H1 (cell line): ENCODE results near the gene CLDN3. TPM values are rescaled to one million over a fixed set of nuclear protein-coding genes. Genes with fewer than 3 reads are reported as not detected.

Source experiments
- CTCF ChIA-PET: fragments of 300-600 bp; sonication (Branson Sonifier 250); formaldehyde crosslinking; loops from one replicate; lab custom pipeline; 2021; ENCODE audit not compliant: partially characterized antibody; lab: Charles Lee
- POLR2A ChIA-PET: fragments of 300-600 bp; sonication (Branson Sonifier 250); formaldehyde crosslinking; loops from one replicate; lab custom pipeline; 2021; ENCODE audit warnings: inconsistent platforms; ENCODE audit not compliant: partially characterized antibody; lab: Charles Lee
- DNase-seq, 2 experiments: peaks; one replicate each; pipeline versions ENCODE4 v3.0.0 to v3.0.0-alpha.2; 2010 to 2022; ENCODE audit warnings: low spot score in 2 of 2, low read depth in 1 of 2, mixed read lengths in 1 of 2
- FAIRE-seq: peaks from 2 replicates; lab custom pipeline; 2011; peaks lifted over from hg19 to GRCh38; lab: Jason Lieb, UNC
- H2AFZ ChIP-seq: 2 replicates; pipeline ENCODE4 v1.8.1; 2012; ENCODE audit warnings: low read length, inconsistent platforms
- H2AK5ac ChIP-seq: 2 replicates; pipeline ENCODE4 v1.6.1; 2013; ENCODE audit warnings: low read depth, low read length
- H2BK120ac ChIP-seq: replicated peaks from 2 replicates; pipeline ENCODE3; 2013; ENCODE audit warnings: low read depth, low read length, inconsistent platforms
- H2BK12ac ChIP-seq: 2 replicates; pipeline ENCODE4 v1.6.1; 2013; ENCODE audit warnings: low read depth, low read length
- H2BK15ac ChIP-seq: 2 replicates; pipeline ENCODE4 v1.6.1; 2013; ENCODE audit warnings: low read length
- H2BK20ac ChIP-seq: 2 replicates; pipeline ENCODE4 v1.6.1; 2013; ENCODE audit warnings: low read length
- H2BK5ac ChIP-seq: 2 replicates; pipeline ENCODE4 v1.6.1; 2013; ENCODE audit warnings: low read depth, low read length
- H3K14ac ChIP-seq: 2 replicates; pipeline ENCODE4 v1.6.1; 2013; ENCODE audit warnings: inconsistent platforms; ENCODE audit not compliant: insufficient read length
- H3K18ac ChIP-seq: 2 replicates; pipeline ENCODE4 v1.6.1; 2013; ENCODE audit warnings: low read length; ENCODE audit errors: extremely low read depth
- H3K23ac ChIP-seq: 2 replicates; pipeline ENCODE4 v1.6.1; 2013; ENCODE audit warnings: inconsistent platforms; ENCODE audit not compliant: insufficient read length
- H3K23me2 ChIP-seq: 2 replicates; pipeline ENCODE4 v1.6.1; 2013; ENCODE audit warnings: low read depth, low read length
- H3K27ac ChIP-seq: 2 replicates; pipeline ENCODE4 v1.6.1; 2011; ENCODE audit warnings: low read depth, low read length, inconsistent platforms
- H3K27me3 ChIP-seq, 4 experiments: replicated peaks in 1 of 4; 1 replicate in 1 of 4; 2 replicates in 3 of 4; pipeline versions ENCODE4 v1.6.1 to v1.8.1; 2011 to 2013; ENCODE audit warnings: low read length in 3 of 4, mild to moderate bottlenecking in 3 of 4, inconsistent platforms in 2 of 4, mixed read lengths in 2 of 4, moderate library complexity in 1 of 4; ENCODE audit not compliant: control insufficient read depth in 3 of 4, insufficient read depth in 3 of 4; ENCODE audit errors: extremely low read depth in 1 of 4
- H3K36me3 ChIP-seq, 4 experiments: 2 replicates each; pipeline versions ENCODE4 v1.6.1 to v1.8.1; 2011 to 2013; ENCODE audit warnings: mild to moderate bottlenecking in 4 of 4, low read length in 3 of 4, moderate library complexity in 2 of 4, control low read depth in 1 of 4, inconsistent platforms in 1 of 4; ENCODE audit not compliant: insufficient read depth in 4 of 4, control insufficient read depth in 2 of 4
- H3K4ac ChIP-seq: replicated peaks from 2 replicates; pipeline ENCODE3; 2013; ENCODE audit warnings: low read length, low read depth, mixed read lengths, inconsistent platforms; ENCODE audit not compliant: insufficient read length
- H3K4me1 ChIP-seq, 4 experiments: replicated peaks in 1 of 4; 1 replicate in 1 of 4; 2 replicates in 3 of 4; pipeline versions ENCODE4 v1.6.1 to v1.8.1; 2011 to 2013; ENCODE audit warnings: low read length in 3 of 4, inconsistent platforms in 2 of 4, mixed read lengths in 1 of 4; ENCODE audit not compliant: insufficient read depth in 4 of 4, control insufficient read depth in 3 of 4
- H3K4me2 ChIP-seq, 2 experiments: 2 replicates each; pipeline versions ENCODE4 v1.6.1 to v1.8.1; 2011 to 2013; ENCODE audit warnings: low read depth in 2 of 2, low read length in 2 of 2, control low read depth in 1 of 2, inconsistent platforms in 1 of 2, mild to moderate bottlenecking in 1 of 2; ENCODE audit not compliant: insufficient read depth in 1 of 2
- H3K4me3 ChIP-seq, 4 experiments: fragments of 200-600, 300-600 bp in 1 of 4; sonication (generic), shearing (Covaris generic), sonication (Bioruptor Twin) in 1 of 4; 2 replicates each; pipeline versions ENCODE4 v1.5.1 to v1.8.1; 2011 to 2016; ENCODE audit warnings: low read length in 4 of 4, low read depth in 3 of 4, control low read depth in 2 of 4, inconsistent platforms in 2 of 4, mild to moderate bottlenecking in 2 of 4, mixed read lengths in 1 of 4, moderate library complexity in 1 of 4; ENCODE audit not compliant: insufficient read depth in 2 of 4; ENCODE audit errors: extremely low read depth in 1 of 4
- H3K56ac ChIP-seq: replicated peaks from 2 replicates; pipeline ENCODE3; 2013; ENCODE audit warnings: low read depth, mild to moderate bottlenecking, mixed read lengths, low read length, inconsistent platforms; ENCODE audit not compliant: insufficient read length
- H3K79me1 ChIP-seq: 2 replicates; pipeline ENCODE4 v1.6.1; 2013; ENCODE audit warnings: low read depth, low read length, control low read depth
- H3K79me2 ChIP-seq, 2 experiments: 2 replicates each; pipeline versions ENCODE4 v1.6.1 to v1.8.1; 2012 to 2013; ENCODE audit warnings: low read length in 2 of 2, mild to moderate bottlenecking in 2 of 2, inconsistent platforms in 1 of 2; ENCODE audit not compliant: insufficient read depth in 2 of 2, control insufficient read depth in 1 of 2
- H3K9ac ChIP-seq, 4 experiments: replicated peaks in 1 of 4; 1 replicate in 1 of 4; 2 replicates in 3 of 4; pipeline versions ENCODE4 v1.6.1 to v1.8.1; 2011 to 2013; ENCODE audit warnings: low read depth in 3 of 4, low read length in 3 of 4, control low read depth in 2 of 4, mild to moderate bottlenecking in 2 of 4, moderate library complexity in 2 of 4, inconsistent platforms in 1 of 4; ENCODE audit errors: extremely low read depth in 1 of 4
- H3K9me3 ChIP-seq, 2 experiments: 2 replicates each; pipeline versions ENCODE4 v1.6.1 to v1.8.1; 2012 to 2013; ENCODE audit warnings: mild to moderate bottlenecking in 2 of 2, moderate library complexity in 2 of 2, control low read depth in 1 of 2, inconsistent platforms in 1 of 2, low read depth in 1 of 2, low read length in 1 of 2, mixed read lengths in 1 of 2; ENCODE audit not compliant: insufficient read depth in 2 of 2
- H4K20me1 ChIP-seq, 2 experiments: replicated peaks in 1 of 2; 2 replicates each; pipeline versions ENCODE3 to v1.8.1; 2011 to 2013; ENCODE audit warnings: inconsistent platforms in 2 of 2, low read length in 2 of 2, mild to moderate bottlenecking in 1 of 2; ENCODE audit not compliant: insufficient read depth in 2 of 2, control insufficient read depth in 1 of 2
- H4K5ac ChIP-seq: 2 replicates; pipeline ENCODE4 v1.6.1; 2013; ENCODE audit warnings: low read length, low read depth, mixed read lengths, inconsistent platforms; ENCODE audit not compliant: insufficient read length
- H4K8ac ChIP-seq: 2 replicates; pipeline ENCODE4 v1.8.0; 2013; ENCODE audit warnings: mild to moderate bottlenecking, moderate library complexity, low read length, inconsistent platforms; ENCODE audit not compliant: insufficient read depth; ENCODE audit errors: extremely low read depth
- H4K91ac ChIP-seq: replicated peaks from 2 replicates; pipeline ENCODE3; 2013; ENCODE audit warnings: low read length, mixed read lengths, inconsistent platforms; ENCODE audit not compliant: insufficient read length
- BACH1 ChIP-seq: IDR thresholded peaks from 2 replicates; pipeline ENCODE4 v1.6.1; 2012; ENCODE audit warnings: low read length, improper control_type of control experiment
- CEBPB ChIP-seq: IDR thresholded peaks from 2 replicates; pipeline ENCODE4 v1.6.1; 2012; ENCODE audit warnings: low read depth, low read length
- CHD1 ChIP-seq: IDR thresholded peaks from 2 replicates; pipeline ENCODE4 v1.6.1; 2012; ENCODE audit warnings: low read depth, low read length, improper control_type of control experiment
- CHD2 ChIP-seq: IDR thresholded peaks from 2 replicates; pipeline ENCODE4 v1.6.1; 2012; ENCODE audit warnings: low read length, improper control_type of control experiment
- CTCF ChIP-seq, 3 experiments: IDR thresholded peaks; 1 replicate in 2 of 3; 2 replicates in 1 of 3; pipeline versions ENCODE4 v1.5.1 to v1.6.1; 2011; ENCODE audit warnings: low read length in 3 of 3, mild to moderate bottlenecking in 3 of 3, inconsistent platforms in 2 of 3, low read depth in 1 of 3, moderate library complexity in 1 of 3; ENCODE audit not compliant: insufficient read depth in 1 of 3; ENCODE audit errors: control extremely low read depth in 1 of 3
- EZH2 ChIP-seq: fragments of 200-600 bp; sonication (generic); IDR thresholded peaks from 2 replicates; pipeline ENCODE4 v1.7.1; 2012; ENCODE audit warnings: low read depth, mild to moderate bottlenecking, moderate library complexity, low read length, inconsistent platforms; ENCODE audit not compliant: severe bottlenecking
- MAFK ChIP-seq: IDR thresholded peaks from 2 replicates; pipeline ENCODE4 v1.6.1; 2012; ENCODE audit warnings: low read depth, mild to moderate bottlenecking, improper control_type of control experiment, low read length
- SIN3A ChIP-seq, 2 experiments: IDR thresholded peaks in 1 of 2; conservative IDR thresholded peaks in 1 of 2; 2 replicates each; pipeline ENCODE4 v1.6.1; 2011 to 2012; ENCODE audit warnings: low read length in 2 of 2, improper control_type of control experiment in 1 of 2, low read depth in 1 of 2, mild to moderate bottlenecking in 1 of 2
- SIX5 ChIP-seq: IDR thresholded peaks from 2 replicates; pipeline ENCODE4 v1.6.1; 2011; ENCODE audit warnings: mild to moderate bottlenecking, low read depth, low read length
- SP2 ChIP-seq: IDR thresholded peaks from 2 replicates; pipeline ENCODE4 v1.6.1; 2012; ENCODE audit warnings: mild to moderate bottlenecking, low read length, inconsistent platforms
- SP4 ChIP-seq: IDR thresholded peaks from 2 replicates; pipeline ENCODE4 v1.6.1; 2012; ENCODE audit warnings: low read length, inconsistent platforms
- WGBS, 2 experiments: shearing (Covaris generic) in 1 of 2; methylation state at CpG; one replicate each; pipeline versions ENCODE4 v1.1.6 to v1.1.7; 2013 to 2015; ENCODE audit warnings: low lambda C conversion rate in 2 of 2, mixed read lengths in 2 of 2, inconsistent platforms in 1 of 2, low coverage in 1 of 2, missing lambda C conversion rate in 1 of 2; ENCODE audit not compliant: insufficient replicate concordance in 2 of 2, insufficient coverage in 1 of 2, insufficient read length in 1 of 2; ENCODE audit errors: extremely low coverage in 1 of 2, missing lambda C conversion rate in 1 of 2; 5-methylcytosine and 5-hydroxymethylcytosine counted together
- polyA plus RNA-seq, 7 experiments: library from polyadenylated mRNA; depleted of rRNA in 3 of 7; stranded (reverse) in 5 of 7; unstranded in 2 of 7; fragments of >200 nt in 5 of 7; fragments of 200-250 nt in 2 of 7; gene quantifications; 1 replicate in 5 of 7; 2 replicates in 1 of 7; 4 replicates in 1 of 7; pipeline versions ENCODE4 v1.2.1 to v1.2.3, GENCODE V29; 2011 to 2013; ENCODE audit warnings: missing spikeins in 2 of 7, mixed read lengths in 2 of 7
- total RNA-seq: library from RNA; stranded (reverse); fragmentation: NEBNext Ultra II Directional; extraction: Animal tissue kit (Norgen Biotek cat#: 25700); gene quantifications from 2 replicates; pipeline ENCODE4 v1.2.1, GENCODE V29; 2021

CLDN3 gene
- total and polyA plus RNA-seq, 2 of the 8 experiments (the other 6 are each of a cell fraction or from before 2014, with no cell fraction given), result 19.1 to 65.2 TPM

GRCh38 chr7:73789051-73789450 lies 19.0 kb upstream of the CLDN3 start:
- no peaks in the 10 kb centered on the region for H3K36me3 ChIP-seq
- H3K23ac ChIP-seq, result no peak overlapping the region
- H3K27me3 ChIP-seq, result no peaks in the 10 kb centered on the region
- DNase-seq (no peak), FAIRE-seq (no peak)
- H3K9ac ChIP-seq, result no peak overlapping the region
- 95% methylated on average over 4 of the region's 4 CpGs; no CpG with 5 or more reads in 1 of the 2 experiments for WGBS, 2 experiments
- no peak overlapping the region for H4K91ac ChIP-seq
- no peaks in the 10 kb centered on the region for H4K20me1 ChIP-seq
- no peak overlapping the region for H4K5ac ChIP-seq
- H3K4me3 ChIP-seq, result no peak overlapping the region
- no peak overlapping the region for H2BK12ac ChIP-seq
- no peaks in the 10 kb centered on the region for H3K23me2 ChIP-seq
- no peak overlapping the region for H3K18ac ChIP-seq
- H3K27ac ChIP-seq, result no peak overlapping the region
- H3K56ac ChIP-seq, result no peak overlapping the region
- H3K9me3 ChIP-seq, result peaks cover 0 to 4% of the 10 kb centered on the region in 2 experiments; a peak in 1 of 4 replicates
- H2BK120ac ChIP-seq, result no peak overlapping the region
- no peak overlapping the region for H2BK5ac ChIP-seq
- no peak overlapping the region for H2BK15ac ChIP-seq
- peaks cover 0 to 2% (median 0%) of the 10 kb centered on the region in 4 experiments; a peak in 1 of 7 replicates for H3K4me1 ChIP-seq
- ChIA-PET CTCF (interaction anchor here (0.7 kb wide), 1 partner anchor 22 kb away, joined by 3 read pairs; no protein-coding TSS in a partner anchor), POLR2A (no interaction called here)
- no peaks in the 10 kb centered on the region for H3K79me1 ChIP-seq
- H3K79me2 ChIP-seq, result no peaks in the 10 kb centered on the region
- H2AK5ac ChIP-seq, result no peak overlapping the region
- no peak overlapping the region for H3K4me2 ChIP-seq
- H3K4ac ChIP-seq, result no peak overlapping the region
- no peak overlapping the region for H2AFZ ChIP-seq
- no peak overlapping the region for H4K8ac ChIP-seq
- no peak for TF ChIP-seq EZH2
- no peak for TF ChIP-seq CHD2
- no peak for TF ChIP-seq SIX5
- TF ChIP-seq MAFK, result no peak
- TF ChIP-seq CHD1, result no peak
- no peak for TF ChIP-seq SP4
- no peak for TF ChIP-seq SP2
- no peak for TF ChIP-seq BACH1
- TF ChIP-seq SIN3A (conservative IDR thresholded peaks at IDR 0.05 in 1 of 2, IDR thresholded peaks at IDR 0.05 in 1 of 2; ENCODE audit: low read depth in 1 of 2, low read length in 2 of 2), result no peak
- no peak for TF ChIP-seq CTCF (IDR thresholded peaks at IDR 0.05; ENCODE audit: control extremely low read depth in 1 of 3, insufficient read depth in 1 of 3, low read depth in 1 of 3, low read length in 3 of 3)
- no peak for TF ChIP-seq CEBPB
- H2BK20ac ChIP-seq, result no peak overlapping the region
- H3K14ac ChIP-seq, result no peak overlapping the region
